Nephron progenitor cell (in vitro differentiated cells): ENCODE measurements around the gene GDA.
A peak's percentile ranks its signal among the peaks of the same experiment; 100 is the strongest.
"Not testable (repeated sequence)": the region's sequence is repeated elsewhere in the genome, so short reads cannot be mapped to it uniquely, and the experiment has no call there.

Experiments used
- DNase-seq: peaks from one replicate; pipeline ENCODE4 v3.0.0; 2021
- H3K27ac Mint-ChIP-seq: 2 replicates; pipeline ENCODE4 v1.8.0; 2021; ENCODE audit warnings: mild to moderate bottlenecking, moderate library complexity, mixed read lengths
- H3K27me3 Mint-ChIP-seq: 2 replicates; pipeline ENCODE4 v1.8.0; 2021; ENCODE audit warnings: mild to moderate bottlenecking, low read depth, mixed read lengths; ENCODE audit not compliant: poor library complexity
- H3K36me3 Mint-ChIP-seq: 2 replicates; pipeline ENCODE4 v1.8.0; 2021; ENCODE audit warnings: low read depth, mixed read lengths
- H3K4me1 Mint-ChIP-seq: 2 replicates; pipeline ENCODE4 v1.8.0; 2021; ENCODE audit warnings: mixed read lengths
- H3K4me3 Mint-ChIP-seq: 2 replicates; pipeline ENCODE4 v1.8.0; 2021; ENCODE audit warnings: mild to moderate bottlenecking, moderate library complexity, mixed read lengths
- H3K9me3 Mint-ChIP-seq: 2 replicates; pipeline ENCODE4 v1.8.0; 2021; ENCODE audit warnings: mild to moderate bottlenecking, moderate library complexity, mixed read lengths
- CTCF ChIP-seq: fragments of 200-600 bp; sonication (generic); IDR thresholded peaks from 2 replicates; pipeline ENCODE4 v1.5.0; 2021; ENCODE audit warnings: antibody characterized with exemption

GDA gene

GRCh38 chr9:72290311-72290710, 141.1 kb downstream of the GDA start:
- no peak for TF ChIP-seq CTCF

GRCh38 chr9:72291576-72291975, 142.3 kb downstream of the GDA start:
- not testable (repeated sequence) for H3K27me3 Mint-ChIP-seq, H3K4me3 Mint-ChIP-seq, H3K4me1 Mint-ChIP-seq, H3K27ac Mint-ChIP-seq, H3K36me3 Mint-ChIP-seq, DNase-seq
- peaks cover 30% of the 10 kb centered on the region for H3K9me3 Mint-ChIP-seq

More at GRCh38 chr9:72290311-72290710, 141.1 kb downstream of the GDA start:
- Mint-ChIP-seq H3K4me3 (no peak overlapping the region), H3K27me3 (peaks cover 6% of the 10 kb centered on the region), H3K9me3 (peaks cover 30% of the 10 kb centered on the region), H3K36me3 (no peaks in the 10 kb centered on the region), H3K4me1 (no peaks in the 10 kb centered on the region), H3K27ac (no peak overlapping the region)
- DNase-seq, result no peak

- H3K9me3 Mint-ChIP-seq, result peaks cover 30% of the 10 kb centered on the region
- peak; percentile 52 for TF ChIP-seq CTCF
- H3K4me1 Mint-ChIP-seq, result no peaks in the 10 kb centered on the region
- H3K27ac Mint-ChIP-seq, result no peak overlapping the region
- H3K4me3 Mint-ChIP-seq, result no peak overlapping the region
- no peak for DNase-seq
- H3K36me3 Mint-ChIP-seq, result no peaks in the 10 kb centered on the region
- H3K27me3 Mint-ChIP-seq, result peaks cover 6% of the 10 kb centered on the region
These were observed 143.0 kb downstream of the GDA start for GRCh38 chr9:72292256-72292682.

- DNase-seq, result no peak
- no peak overlapping the region for H3K27ac Mint-ChIP-seq
- peaks cover 6% of the 10 kb centered on the region for H3K27me3 Mint-ChIP-seq
- no peaks in the 10 kb centered on the region for H3K36me3 Mint-ChIP-seq
- H3K4me3 Mint-ChIP-seq, result no peak overlapping the region
- H3K4me1 Mint-ChIP-seq, result no peaks in the 10 kb centered on the region
- TF ChIP-seq CTCF, result no peak
- H3K9me3 Mint-ChIP-seq, result peaks cover 28% of the 10 kb centered on the region
These were observed 143.8 kb downstream of the GDA start for GRCh38 chr9:72292874-72293607.

GRCh38 chr9:72294936-72295335, 145.7 kb downstream of the GDA start:
- no peak for DNase-seq
- TF ChIP-seq CTCF, result no peak

GRCh38 chr9:72297516-72297915, 148.3 kb downstream of the GDA start:
- H3K4me3 Mint-ChIP-seq, result no peak overlapping the region
- no peak for TF ChIP-seq CTCF
- no peak for DNase-seq
- no peaks in the 10 kb centered on the region for H3K9me3 Mint-ChIP-seq
- peaks cover 6% of the 10 kb centered on the region for H3K27me3 Mint-ChIP-seq
- no peaks in the 10 kb centered on the region for H3K4me1 Mint-ChIP-seq
- no peak overlapping the region for H3K27ac Mint-ChIP-seq
- H3K36me3 Mint-ChIP-seq, result no peaks in the 10 kb centered on the region

More at GRCh38 chr9:72294936-72295335, 145.7 kb downstream of the GDA start:
- H3K27ac Mint-ChIP-seq, result no peak overlapping the region
- peaks cover 14% of the 10 kb centered on the region for H3K9me3 Mint-ChIP-seq
- peaks cover 6% of the 10 kb centered on the region for H3K27me3 Mint-ChIP-seq
- H3K4me1 Mint-ChIP-seq, result no peaks in the 10 kb centered on the region
- H3K36me3 Mint-ChIP-seq, result no peaks in the 10 kb centered on the region
- no peak overlapping the region for H3K4me3 Mint-ChIP-seq
